ENCODE measurements around the gene ESR2. TPM values are rescaled to one million over a fixed set of nuclear protein-coding genes. Genes with fewer than 3 reads are reported as not detected.
"Not testable (repeated sequence)": the region's sequence is repeated elsewhere in the genome, so short reads cannot be mapped to it uniquely, and the experiment has no call there.

ESR2 gene
- total RNA-seq, 2 experiments from 2014 or later = 0.26 to 0.32 TPM

GRCh38 chr14:64053694-64054669 is 240.2 kb downstream of the ESR2 start:
- CTCF ChIA-PET = interaction anchor here (0.7 to 0.9 kb wide), 2 partner anchors 23 to 70 kb away, joined by 3 to 4 read pairs; no protein-coding TSS in a partner anchor

GRCh38 chr14:64049616-64050381 is 244.4 kb downstream of the ESR2 start:
- ChIA-PET CTCF (interaction anchor here (0.9 to 1.3 kb wide), 2 partner anchors 10 to 28 kb away, joined by 3 to 4 read pairs; no protein-coding TSS in a partner anchor), POLR2A (no interaction called here)
- ATAC-seq (no peak), DNase-seq (no peak)
- Mint-ChIP-seq H3K36me3 (ENCODE audit: low read depth) (peaks cover 20% of the 10 kb centered on the region), H3K27ac (no peak overlapping the region), H3K4me1 (peaks cover 2% of the 10 kb centered on the region), H3K9me3 (ENCODE audit: low read depth) (no peaks in the 10 kb centered on the region), H3K4me3 (no peak overlapping the region), H3K27me3 (no peaks in the 10 kb centered on the region)
- intact Hi-C loops (cut with DNase I, micrococcal nuclease) = no loop called here

More at GRCh38 chr14:64053694-64054669, 240.2 kb downstream of the ESR2 start:
- H3K36me3 Mint-ChIP-seq (ENCODE audit: low read depth) = peaks cover 27% of the 10 kb centered on the region
- ATAC-seq = no peak
- H3K4me1 Mint-ChIP-seq = peaks cover 2% of the 10 kb centered on the region
- no peaks in the 10 kb centered on the region for H3K9me3 Mint-ChIP-seq (ENCODE audit: low read depth)
- no peak for DNase-seq
- no peak overlapping the region for H3K4me3 Mint-ChIP-seq
- intact Hi-C loops (cut with DNase I, micrococcal nuclease) = no loop called here
- H3K27me3 Mint-ChIP-seq = no peaks in the 10 kb centered on the region
- H3K27ac Mint-ChIP-seq = no peak overlapping the region
- POLR2A ChIA-PET = no interaction called here

- H3K27ac Mint-ChIP-seq = no peak overlapping the region
- ATAC-seq = no peak
- ChIA-PET CTCF (no interaction called here), POLR2A (no interaction called here)
- no peak overlapping the region for H3K4me3 Mint-ChIP-seq
- H3K27me3 Mint-ChIP-seq = no peaks in the 10 kb centered on the region
- H3K9me3 Mint-ChIP-seq (ENCODE audit: low read depth) = peaks cover 9% of the 10 kb centered on the region
- no peak for DNase-seq
- intact Hi-C loops (cut with DNase I, micrococcal nuclease) = no loop called here
- H3K36me3 Mint-ChIP-seq (ENCODE audit: low read depth) = peaks cover 24% of the 10 kb centered on the region
- no peaks in the 10 kb centered on the region for H3K4me1 Mint-ChIP-seq
These were observed 249.1 kb downstream of the ESR2 start for GRCh38 chr14:64045091-64045490.

GRCh38 chr14:64043296-64043695 is 250.9 kb downstream of the ESR2 start:
- H3K9me3 Mint-ChIP-seq (ENCODE audit: low read depth); H3K4me3 Mint-ChIP-seq; DNase-seq; intact Hi-C loops (cut with DNase I, micrococcal nuclease); ATAC-seq; H3K27ac Mint-ChIP-seq; H3K27me3 Mint-ChIP-seq; POLR2A ChIA-PET; H3K4me1 Mint-ChIP-seq: not testable (repeated sequence)
- peaks cover 26% of the 10 kb centered on the region for H3K36me3 Mint-ChIP-seq (ENCODE audit: low read depth)
- CTCF ChIA-PET = interaction anchor here (0.6 to 1.2 kb wide), 3 partner anchors 32 to 260 kb away, joined by 3 to 4 read pairs (median 3); no protein-coding TSS in a partner anchor

- no peak for DNase-seq
- CTCF ChIA-PET = interaction anchor here (0.7 to 1.5 kb wide), 3 partner anchors 13 to 263 kb away, joined by 3 to 4 read pairs (median 3); no protein-coding TSS in a partner anchor
- intact Hi-C loops (cut with DNase I, micrococcal nuclease) = no loop called here
These were observed 254.1 kb downstream of the ESR2 start for GRCh38 chr14:64040044-64040443.

GRCh38 chr14:64038841-64039542 is 255.2 kb downstream of the ESR2 start:
- no peak for DNase-seq
- POLR2A ChIA-PET = no interaction called here
- Mint-ChIP-seq H3K9me3 (ENCODE audit: low read depth) (peaks cover 9% of the 10 kb centered on the region), H3K4me1 (no peaks in the 10 kb centered on the region), H3K4me3 (no peak overlapping the region), H3K27me3 (no peaks in the 10 kb centered on the region), H3K36me3 (ENCODE audit: low read depth) (peaks cover 31% of the 10 kb centered on the region), H3K27ac (no peak overlapping the region)
- ATAC-seq = no peak
- intact Hi-C loops (cut with DNase I, micrococcal nuclease) = no loop called here
- CTCF ChIA-PET = interaction anchor here (1.0 to 1.5 kb wide), 2 partner anchors 11 to 264 kb away, joined by 3 to 4 read pairs; no protein-coding TSS in a partner anchor

More at GRCh38 chr14:64040044-64040443, 254.1 kb downstream of the ESR2 start:
- Mint-ChIP-seq H3K4me3 (no peak overlapping the region), H3K27ac (no peak overlapping the region), H3K27me3 (no peaks in the 10 kb centered on the region), H3K4me1 (no peaks in the 10 kb centered on the region), H3K36me3 (ENCODE audit: low read depth) (peaks cover 36% of the 10 kb centered on the region), H3K9me3 (ENCODE audit: low read depth) (peaks cover 9% of the 10 kb centered on the region)
- POLR2A ChIA-PET = no interaction called here
- no peak for ATAC-seq

GRCh38 chr14:64037869-64038745 is 256.1 kb downstream of the ESR2 start:
- not testable (repeated sequence) for H3K27ac Mint-ChIP-seq

GRCh38 chr14:64035143-64035542 is 259.0 kb downstream of the ESR2 start:
- POLR2A ChIA-PET = no interaction called here
- DNase-seq (no peak), ATAC-seq (no peak)
- Mint-ChIP-seq H3K9me3 (ENCODE audit: low read depth) (no peaks in the 10 kb centered on the region), H3K27me3 (no peaks in the 10 kb centered on the region), H3K4me3 (no peak overlapping the region), H3K4me1 (no peaks in the 10 kb centered on the region), H3K36me3 (ENCODE audit: low read depth) (peaks cover 31% of the 10 kb centered on the region), H3K27ac (no peak overlapping the region)
- CTCF ChIA-PET = no interaction called here
- intact Hi-C loops (cut with DNase I, micrococcal nuclease) = no loop called here

More at GRCh38 chr14:64037869-64038745, 256.1 kb downstream of the ESR2 start:
- H3K27me3 Mint-ChIP-seq; H3K9me3 Mint-ChIP-seq (ENCODE audit: low read depth); H3K4me3 Mint-ChIP-seq; DNase-seq; POLR2A ChIA-PET; ATAC-seq; intact Hi-C loops (cut with DNase I, micrococcal nuclease); H3K4me1 Mint-ChIP-seq: not testable (repeated sequence)
- peaks cover 29% of the 10 kb centered on the region for H3K36me3 Mint-ChIP-seq (ENCODE audit: low read depth)
- CTCF ChIA-PET = interaction anchor here (1.5 kb wide), 1 partner anchor 265 kb away, joined by 4 read pairs; no protein-coding TSS in a partner anchor

Measured in activated CD4-positive, alpha-beta T cell treated with anti-CD3 and anti-CD28 coated beads for 36 hours (primary cell).